Nasal cavity respiratory epithelium epithelial cell of viscerocranial mucosa (primary cell): ENCODE measurements around the gene BCLAF3. TPM values are rescaled to one million over a fixed set of nuclear protein-coding genes. Genes with fewer than 3 reads are reported as not detected.

ENCODE experiments used
- total RNA-seq: library from RNA; depleted of rRNA; stranded (reverse); fragments of >200 nt; gene quantifications from 2 replicates; pipeline ENCODE4 v1.2.3, GENCODE V29; 2014

BCLAF3 gene
- 3.8 and 9.8 TPM in 2 replicates for total RNA-seq

DNA sequence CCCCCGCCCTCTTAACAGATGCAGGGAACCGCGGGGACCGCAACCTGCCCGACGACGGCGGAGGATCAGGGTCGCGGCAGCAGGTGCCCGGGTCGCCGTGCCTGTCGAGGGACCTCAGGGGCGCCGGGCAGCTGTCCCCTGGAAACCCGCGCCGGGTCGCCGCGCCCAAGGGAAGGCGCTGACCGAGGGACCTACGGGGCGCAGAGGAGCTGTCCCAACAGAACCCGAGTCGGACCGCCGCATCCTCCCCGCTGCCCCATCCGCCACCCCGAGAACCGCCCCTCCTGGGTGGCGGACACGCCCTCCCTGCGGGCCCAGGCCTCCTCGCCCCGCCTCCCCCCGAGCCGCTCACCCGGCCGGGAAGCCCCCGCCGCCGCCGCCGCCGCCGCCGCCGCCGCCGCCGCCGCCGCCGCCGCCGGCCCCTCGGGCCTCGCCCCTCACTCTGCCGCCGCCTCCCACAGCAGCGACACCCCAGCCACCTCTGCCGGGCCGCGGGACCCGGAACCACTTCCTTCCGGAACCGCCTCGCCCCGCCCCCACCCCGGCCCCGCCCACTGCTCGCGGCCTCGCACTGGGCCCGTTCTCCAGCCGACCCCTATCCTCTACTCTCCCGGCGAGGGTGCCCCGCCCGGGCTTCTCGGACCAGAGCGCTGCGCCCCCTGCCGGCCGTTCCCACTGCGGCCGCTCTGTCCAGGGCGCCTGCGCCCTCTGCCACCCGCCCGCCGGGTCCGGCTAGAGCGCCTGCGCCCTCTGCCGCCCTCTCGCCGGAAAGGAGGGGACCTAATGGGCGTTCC is at the start of gene BCLAF3:
BCLAF3 (minus strand) TSS at position 506 of the 794 bp plus-strand sequence. CDS start 20,797 bp downstream, outside the sequence.

Other genes starting within 250 kb of the BCLAF3 start
- gene SH3KBP1, start 103.5 kb downstream of the BCLAF3 start, total RNA-seq, result 7.2 and 20.0 TPM in 2 replicates
- gene MAP7D2, start 125.8 kb upstream of the BCLAF3 start, total RNA-seq, result 0.64 and 0.68 TPM in 2 replicates
- gene EIF1AX, start 150.8 kb upstream of the BCLAF3 start, total RNA-seq, result 49.2 and 71.5 TPM in 2 replicates